DMS53 treated with DMSO at 0.1 percent for 48 hours (cell line): ENCODE results near the gene TBC1D3G.
"Not testable (repeated sequence)": the region's sequence is repeated elsewhere in the genome, so short reads cannot be mapped to it uniquely, and the experiment has no call there.

Experiments
- DNase-seq: peaks from one replicate; lab custom pipeline; 2025; ENCODE audit not compliant: unreplicated experiment; lab: John Stamatoyannopoulos, UW

Gene TBC1D3G

DNA sequence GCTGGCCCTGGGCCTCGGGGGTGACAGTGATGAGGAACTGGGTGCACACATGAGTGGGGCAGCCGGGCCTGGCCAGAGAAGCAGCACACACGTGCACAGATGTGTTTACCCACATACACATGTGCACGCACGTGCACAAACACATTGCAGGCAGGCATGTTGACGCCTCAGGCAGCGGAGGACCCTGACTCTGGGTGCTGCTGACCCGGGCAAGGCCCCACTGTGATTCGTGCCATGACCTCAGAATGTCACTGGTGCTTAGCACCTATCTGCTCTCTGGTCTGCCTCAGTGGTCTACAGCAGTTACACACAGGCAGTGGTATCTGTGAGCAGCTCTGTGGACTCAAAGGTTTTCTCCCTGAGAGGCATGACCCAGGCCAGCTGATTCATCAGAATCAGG, at the start of gene TBC1D3G:
TSS of gene TBC1D3G (plus strand) at position 301 of the 400 bp plus-strand sequence. CDS start 1,528 bp downstream, outside the sequence.
- DNase-seq = not testable (repeated sequence)

DNA sequence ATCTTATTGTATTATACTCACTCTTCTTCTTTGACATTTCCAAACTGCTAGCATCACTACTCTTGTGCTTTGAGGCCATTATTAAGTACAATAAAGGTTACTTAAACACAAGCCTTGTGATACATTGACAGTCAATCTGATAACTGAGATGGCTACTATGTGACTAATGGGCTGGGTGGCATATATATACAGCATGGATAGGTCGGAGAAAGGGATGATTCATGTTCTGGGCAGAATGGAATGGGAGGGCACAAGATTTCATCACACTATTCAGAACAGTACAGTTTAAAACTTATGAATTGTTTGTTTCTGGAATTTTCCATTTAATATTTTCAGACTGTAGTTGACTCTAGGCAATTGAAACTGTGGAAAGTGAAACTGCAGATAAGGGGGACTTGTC, 40.4 kb upstream of the TBC1D3G start:
- DNase-seq = not testable (repeated sequence)

DNA sequence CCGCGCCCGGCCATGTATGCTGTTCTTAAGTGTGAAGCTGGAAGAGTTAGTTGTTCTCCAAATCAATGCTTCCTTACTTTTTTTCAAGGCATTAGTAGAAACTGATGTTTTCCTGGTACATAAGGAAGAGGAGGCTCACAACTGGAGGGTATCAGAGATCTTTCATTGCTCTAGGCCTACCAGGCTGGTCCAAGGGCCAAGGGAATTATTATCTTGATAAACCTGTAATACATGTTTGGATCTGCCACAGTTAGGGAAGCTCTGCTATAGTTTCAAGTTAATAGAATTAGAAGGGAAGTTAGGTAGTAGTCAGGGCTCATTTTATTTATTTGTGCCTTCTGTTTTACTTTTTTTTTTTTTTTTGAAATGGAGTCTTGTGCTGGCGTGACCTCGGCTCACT, 39.5 kb upstream of the TBC1D3G start:
- DNase-seq = not testable (repeated sequence)

DNA sequence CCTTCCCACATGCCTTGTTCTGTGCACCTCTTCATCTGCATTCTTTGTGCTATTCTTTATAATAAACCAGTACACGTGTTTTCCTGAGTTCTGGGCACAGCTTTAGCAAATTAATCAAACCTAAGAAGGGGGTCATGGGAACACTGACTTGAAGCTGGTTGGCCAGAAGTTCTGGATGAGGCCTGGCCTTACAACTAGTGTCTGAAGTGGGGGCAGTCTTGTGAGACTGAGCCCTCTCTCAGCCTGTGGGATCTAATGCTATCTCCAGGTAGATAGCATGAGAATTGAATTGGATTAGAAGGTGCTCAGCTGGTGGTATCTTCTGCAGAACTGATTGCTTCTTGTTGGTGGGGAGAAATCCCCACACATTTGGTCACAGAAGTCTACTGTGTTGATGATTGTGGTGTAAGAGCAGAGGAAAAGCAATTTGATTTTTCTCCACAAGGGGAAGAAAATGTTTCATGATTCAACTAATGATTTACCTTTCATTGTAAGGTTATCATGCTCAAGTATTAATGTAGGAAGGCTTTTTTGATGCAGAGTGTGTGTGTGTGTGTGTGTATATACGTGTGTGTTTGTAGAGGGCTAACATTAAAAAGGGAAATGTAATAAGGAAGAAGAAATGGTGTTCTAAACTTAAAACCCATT, 33.6 kb upstream of the TBC1D3G start:
- not testable (repeated sequence) for DNase-seq

DNA sequence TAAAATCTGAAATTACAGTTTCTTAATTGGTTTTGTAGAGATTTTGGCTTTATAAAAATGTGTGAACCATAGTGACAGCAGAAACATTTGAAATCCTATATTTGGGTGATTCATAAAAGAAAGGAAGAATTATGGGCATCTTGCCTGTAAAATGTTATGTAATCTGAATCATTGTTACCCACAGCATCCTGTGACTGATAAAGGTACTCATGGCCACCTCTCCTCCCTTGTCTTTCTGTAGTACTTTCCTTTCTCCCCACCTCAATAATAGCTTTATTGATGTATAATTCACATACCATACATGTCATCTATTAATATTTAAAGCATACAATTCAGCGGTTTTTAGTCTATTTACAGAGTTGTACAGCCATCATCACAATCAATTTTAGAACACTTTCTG, 28.5 kb upstream of the TBC1D3G start:
- not testable (repeated sequence) for DNase-seq

DNA sequence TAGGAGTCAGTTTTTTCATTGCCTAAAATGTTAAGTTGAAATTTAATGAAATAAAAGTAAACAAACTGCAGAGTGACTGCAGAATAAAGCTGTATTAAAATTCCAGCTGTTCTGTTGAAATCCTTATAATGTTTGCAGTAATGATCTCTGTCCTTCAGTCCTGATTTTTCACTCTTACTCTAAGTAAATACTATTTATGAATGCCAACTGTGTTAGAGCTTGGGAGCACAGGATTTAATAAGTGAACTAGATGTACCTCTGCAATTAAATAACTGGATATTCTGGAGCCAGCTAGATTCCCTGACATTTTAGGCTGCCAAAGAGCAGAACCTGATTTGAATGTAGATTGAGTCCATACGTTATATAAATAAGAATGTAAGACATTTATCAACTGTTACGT, 7.9 kb upstream of the TBC1D3G start:
- DNase-seq = not testable (repeated sequence)

DNA sequence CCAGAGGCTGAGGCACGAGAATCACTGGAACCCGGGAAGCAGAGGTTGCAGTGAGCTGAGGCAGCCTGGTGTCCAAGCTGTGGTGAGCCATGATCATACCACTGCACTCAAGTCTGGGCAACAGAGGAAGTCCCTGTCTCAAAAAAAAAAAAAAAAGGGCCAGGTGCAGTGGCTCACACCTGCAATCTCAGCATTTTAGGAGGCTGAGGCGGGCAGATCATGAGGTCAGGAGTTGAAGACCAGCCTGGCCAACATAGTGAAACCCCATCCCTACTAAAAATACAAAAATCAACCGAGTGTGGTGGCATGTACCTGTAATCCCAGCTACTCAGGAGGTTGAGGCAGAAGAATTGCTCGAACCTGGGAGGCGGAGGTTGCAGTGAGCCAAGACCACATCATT, 38.8 kb downstream of the TBC1D3G start:
- DNase-seq = not testable (repeated sequence)

DNA sequence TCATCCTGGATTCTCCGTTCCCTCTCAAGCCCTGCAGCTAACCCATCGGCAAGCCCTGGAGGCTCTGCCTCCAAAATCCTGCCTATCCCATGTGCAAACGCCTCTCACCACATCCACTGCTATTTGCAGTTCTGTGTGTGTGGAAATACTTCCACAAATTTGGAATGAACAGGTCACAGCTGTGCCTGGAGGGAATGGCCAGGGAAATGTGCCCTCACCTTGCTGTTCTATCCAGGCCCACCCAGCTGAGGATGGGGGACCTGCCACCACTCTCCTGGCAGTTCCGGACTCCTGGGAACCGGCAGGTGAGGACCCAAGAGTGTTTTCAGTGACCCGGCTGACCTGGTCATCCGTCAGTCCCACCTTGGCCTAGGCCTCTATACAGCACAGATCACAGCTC, 52.3 kb downstream of the TBC1D3G start:
- not testable (repeated sequence) for DNase-seq
